ENCODE measurements around the gene TRAPPC10.

Gene TRAPPC10

DNA sequence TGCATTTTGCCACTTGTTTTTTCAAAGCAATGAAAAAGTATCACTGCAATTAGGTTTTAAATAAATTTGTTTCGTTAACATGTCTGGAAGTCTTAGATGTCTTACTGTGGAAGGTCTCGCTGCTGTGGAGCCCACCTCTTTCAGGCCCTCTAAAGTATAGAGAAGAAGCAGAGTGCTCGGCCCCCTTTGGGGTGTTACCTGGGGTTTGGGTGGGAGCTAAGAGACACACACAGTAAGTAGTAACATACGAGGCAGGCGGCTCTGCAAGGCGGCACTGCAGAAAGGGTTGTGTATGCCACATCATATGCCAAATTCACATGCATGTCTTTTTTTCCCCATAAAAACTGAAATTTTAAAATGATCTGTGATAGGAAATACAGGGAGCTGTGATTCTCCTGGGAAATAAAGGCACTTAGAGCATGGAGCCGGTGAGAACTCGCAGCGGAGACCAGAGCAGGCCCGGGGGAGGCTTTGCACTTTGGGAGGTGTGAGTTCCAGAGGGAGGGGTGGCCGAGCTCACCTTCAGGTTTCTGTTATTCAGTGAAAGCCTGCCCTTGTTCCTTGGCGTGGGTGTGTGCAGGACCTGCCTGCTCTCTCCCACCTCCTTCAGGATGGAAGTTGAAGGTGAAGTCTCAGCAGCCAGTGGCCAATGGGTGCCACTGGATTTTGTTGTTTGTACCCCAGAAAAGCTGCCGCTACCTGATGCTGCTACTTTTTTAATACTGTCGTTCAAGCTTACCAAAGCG, 59.4 kb downstream of the TRAPPC10 start:
- no peak for DNase-seq

GRCh38 chr21:44072111-44072510, 60.0 kb downstream of the TRAPPC10 start:
- DNase-seq = no peak

GRCh38 chr21:44074315-44074958, 62.3 kb downstream of the TRAPPC10 start:
- DNase-seq = no peak

GRCh38 chr21:44076316-44076715, 64.2 kb downstream of the TRAPPC10 start:
- DNase-seq = no peak

DNA sequence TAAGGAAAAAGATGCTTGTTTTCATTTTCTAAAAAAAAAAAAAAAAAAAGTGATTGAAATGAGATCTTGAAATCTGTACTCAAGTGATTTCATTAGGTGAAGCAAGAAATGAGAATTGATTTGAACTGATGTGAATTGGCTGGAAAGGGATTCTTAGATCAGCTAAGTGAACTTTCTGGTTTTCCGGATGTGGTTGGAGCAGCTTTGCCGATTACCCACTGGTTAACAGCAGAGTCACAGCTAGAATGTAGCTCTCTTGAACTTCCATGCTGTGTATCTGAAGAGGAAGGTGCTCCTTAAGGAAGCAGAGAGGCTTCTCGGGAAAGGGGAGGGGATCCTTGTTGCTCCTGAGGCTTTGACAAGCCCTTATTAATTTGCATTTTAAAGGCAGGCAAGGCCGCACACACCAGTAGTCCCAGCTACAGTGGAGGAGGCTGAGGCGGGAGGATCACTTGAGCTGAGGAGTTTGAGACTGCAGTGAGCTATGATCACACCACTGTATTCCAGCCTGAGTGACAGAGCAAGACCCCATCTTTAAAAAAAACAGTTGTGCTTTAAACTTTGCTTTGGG, 66.4 kb downstream of the TRAPPC10 start:
- no peak for DNase-seq

DNA sequence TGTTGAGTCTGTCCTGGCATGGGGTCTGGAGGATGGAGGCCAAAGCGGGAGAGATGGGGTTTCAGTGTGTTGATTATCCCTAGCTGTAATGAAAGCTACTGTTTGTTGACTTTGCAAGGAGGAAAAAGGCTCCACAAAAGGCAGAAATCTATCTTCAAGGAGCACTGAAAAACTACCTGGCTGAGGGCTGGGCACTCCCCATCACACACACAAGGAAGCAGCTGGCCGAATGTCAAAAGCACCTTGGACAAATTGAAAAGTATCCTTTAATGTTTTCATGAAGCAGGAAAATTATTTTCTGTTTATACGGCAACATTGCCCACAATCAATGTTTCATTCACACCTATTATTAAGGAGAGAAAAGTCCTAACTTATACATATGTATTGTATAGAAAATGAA, 67.3 kb downstream of the TRAPPC10 start:
- no peak for DNase-seq

DNA sequence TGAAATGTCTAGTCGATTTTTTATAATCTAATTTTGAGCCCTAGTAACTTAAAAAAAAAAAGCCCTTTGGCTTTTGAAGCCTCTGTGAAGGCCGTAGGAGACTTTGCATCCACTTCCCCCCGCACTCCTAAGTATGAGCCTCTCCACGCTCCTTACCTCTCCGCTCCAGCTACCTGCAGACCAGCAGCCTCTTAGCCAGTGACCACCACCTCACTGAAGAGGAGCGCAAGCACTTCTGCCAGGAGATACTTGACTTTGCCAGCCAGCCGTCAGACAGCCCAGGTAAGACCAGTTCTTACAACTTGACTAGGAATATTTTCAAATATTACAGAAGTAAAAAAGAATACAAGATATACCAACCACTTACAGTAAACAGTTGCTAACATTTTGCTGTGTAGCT, 67.7 kb downstream of the TRAPPC10 start:
- no peak for DNase-seq

GRCh38 chr21:44082648-44083440, 70.7 kb downstream of the TRAPPC10 start:
- no peak for DNase-seq

DNA sequence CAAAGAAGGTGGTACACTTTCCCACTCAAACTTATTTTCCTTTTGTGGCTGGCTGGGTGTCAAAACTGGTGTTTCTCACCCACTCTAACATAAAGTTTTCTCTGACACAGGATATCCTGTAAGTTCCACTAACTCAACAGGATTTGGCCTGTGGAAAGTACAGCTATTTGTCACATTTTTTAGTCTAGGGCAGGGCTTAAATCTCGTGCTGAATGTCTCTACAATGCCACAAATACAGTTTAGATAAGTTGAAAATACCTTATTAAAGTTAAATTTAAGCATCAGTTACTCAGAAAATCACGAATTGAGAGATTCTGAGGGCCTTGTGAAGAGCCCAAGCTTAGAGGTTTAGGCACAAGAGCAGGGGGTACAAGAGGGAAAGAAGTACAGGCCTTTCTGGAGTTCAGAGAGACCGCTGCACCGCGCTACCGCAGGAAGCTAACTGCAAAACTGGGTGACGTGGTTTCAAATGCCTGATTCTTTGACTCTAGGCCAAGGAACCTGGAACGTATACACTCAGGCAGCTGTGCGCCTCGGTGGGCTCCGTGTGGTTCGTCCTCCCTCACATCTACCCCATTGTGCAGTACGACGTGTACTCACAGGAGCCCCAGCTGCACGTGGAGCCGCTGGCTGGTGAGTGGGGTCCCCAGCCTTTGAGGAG, 71.7 kb downstream of the TRAPPC10 start:
- no peak for DNase-seq

- DNase-seq = no peak
Measured at GRCh38 chr21:44084496-44085241, 72.6 kb downstream of the TRAPPC10 start.

- no peak for DNase-seq
Measured at GRCh38 chr21:44085491-44086321, 73.6 kb downstream of the TRAPPC10 start.

DNA sequence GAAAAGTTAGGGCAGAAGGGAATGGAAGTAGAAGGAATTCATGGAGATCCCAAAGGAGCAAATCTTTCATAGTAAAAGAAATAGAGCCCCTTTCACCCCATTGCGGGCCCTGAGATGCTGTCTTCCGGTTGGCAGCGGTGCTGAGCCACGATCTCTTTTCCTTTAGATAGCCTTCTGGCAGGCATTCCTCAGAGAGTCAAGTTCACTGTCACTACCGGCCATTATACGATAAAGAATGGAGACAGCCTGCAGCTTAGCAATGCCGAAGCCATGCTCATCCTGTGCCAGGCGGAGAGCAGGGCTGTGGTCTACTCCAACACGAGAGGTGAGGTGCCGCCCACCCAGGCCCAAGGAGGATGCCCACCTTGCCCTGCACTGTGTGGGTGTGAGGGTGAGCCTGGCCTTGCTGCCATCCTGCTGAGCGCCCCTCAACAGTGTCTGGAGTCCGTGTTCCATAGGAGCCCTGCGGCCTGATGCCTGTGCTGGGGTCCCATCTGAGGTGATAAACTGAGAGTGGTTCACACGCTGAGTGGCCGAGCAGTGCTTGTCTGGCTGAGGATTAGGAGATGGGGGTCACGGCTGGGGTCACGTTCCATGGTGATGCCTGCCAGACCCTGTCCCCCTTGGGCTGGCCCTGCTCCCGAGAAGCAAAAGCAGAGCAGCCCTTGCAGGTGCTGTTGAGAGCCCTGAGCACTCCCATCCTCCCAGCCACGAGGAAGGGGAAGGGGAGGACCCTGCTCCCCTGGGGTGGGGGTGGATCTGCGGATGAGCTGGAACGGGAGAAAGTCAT, 74.7 kb downstream of the TRAPPC10 start:
- no peak for DNase-seq

- no peak for DNase-seq
Measured at GRCh38 chr21:44087426-44088400, 75.6 kb downstream of the TRAPPC10 start.

DNA sequence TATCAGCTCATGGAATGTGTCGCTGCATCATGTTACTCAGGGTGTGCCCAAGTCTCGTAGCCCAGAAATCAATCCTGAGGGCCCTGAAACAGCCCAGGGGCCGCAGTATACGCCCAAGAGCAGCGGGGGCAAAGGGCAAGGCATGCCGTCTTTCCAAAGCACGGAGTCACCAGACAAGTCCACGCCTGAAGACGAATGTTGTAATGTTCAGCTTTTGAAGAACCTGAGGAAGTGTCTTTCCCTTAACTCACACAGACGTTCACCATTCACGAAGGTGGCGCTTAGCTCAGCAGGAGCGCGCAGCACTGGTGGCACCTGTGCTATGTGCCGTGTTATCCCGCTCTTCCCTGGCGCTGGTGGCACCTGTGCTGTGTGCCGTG, 76.3 kb downstream of the TRAPPC10 start:
- no peak for DNase-seq

GRCh38 chr21:44089001-44089911, 77.1 kb downstream of the TRAPPC10 start:
- no peak for DNase-seq

GRCh38 chr21:44090325-44090724, 78.2 kb downstream of the TRAPPC10 start:
- no peak for DNase-seq

GRCh38 chr21:44092211-44092610, 80.1 kb downstream of the TRAPPC10 start:
- DNase-seq = no peak

DNA sequence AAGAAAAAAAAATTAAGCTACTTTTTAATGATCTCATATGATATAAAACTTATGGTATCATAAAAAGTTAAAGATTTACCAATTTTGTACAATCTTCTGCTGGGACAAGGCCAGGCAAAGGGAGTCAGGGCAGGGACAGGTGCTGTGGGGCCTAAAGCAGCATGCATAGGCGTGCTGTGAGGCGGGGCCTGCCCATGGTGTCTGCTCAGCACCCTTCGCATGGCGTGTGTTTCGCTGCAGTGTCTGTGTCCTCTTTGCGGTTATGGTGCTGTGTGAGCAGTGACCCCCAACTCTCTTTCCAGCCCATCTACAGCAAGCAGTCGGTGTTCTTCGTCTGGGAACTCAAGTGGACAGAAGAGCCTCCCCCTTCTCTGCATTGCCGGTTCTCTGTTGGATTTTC, 81.7 kb downstream of the TRAPPC10 start:
- no peak for DNase-seq
